HEK293 (cell line): ENCODE measurements around the gene MKKS.
A peak's percentile ranks its signal among the peaks of the same experiment; 100 is the strongest.

ENCODE experiments used
- BCL11A ChIP-seq: fragments of 450-650 bp; formaldehyde crosslinking; IDR thresholded peaks from 2 replicates; pipeline ENCODE4 v1.5.1; 2016; ENCODE audit warnings: low read depth, missing biosample characterization, missing genetic modification characterization
- GLI2 ChIP-seq: fragments of 450-650 bp; formaldehyde crosslinking; IDR thresholded peaks from 2 replicates; pipeline ENCODE4; 2017; ENCODE audit warnings: missing biosample characterization, missing genetic modification characterization, low read depth, borderline replicate concordance
- HOXC10 ChIP-seq: sonication (generic); formaldehyde crosslinking; IDR thresholded peaks from 2 replicates; pipeline ENCODE4 v1.8.1; 2023; ENCODE audit warnings: mild to moderate bottlenecking, missing genetic modification reagents
- PRDM2 ChIP-seq: fragments of 450-650 bp; formaldehyde crosslinking; IDR thresholded peaks from 2 replicates; pipeline ENCODE4 v1.5.1; 2016; ENCODE audit warnings: missing biosample characterization, missing genetic modification characterization, borderline replicate concordance
- ZBTB7A ChIP-seq: fragments of 450-650 bp; formaldehyde crosslinking; IDR thresholded peaks from 2 replicates; pipeline ENCODE4 v1.5.1; 2016; ENCODE audit warnings: low read depth, missing biosample characterization, missing genetic modification characterization
- ZNF24 ChIP-seq: fragments of 450-650 bp; formaldehyde crosslinking; IDR thresholded peaks from 2 replicates; pipeline ENCODE4 v1.5.1; 2016; ENCODE audit warnings: missing biosample characterization, missing genetic modification characterization
- ZNF280D ChIP-seq: fragments of 450-650 bp; formaldehyde crosslinking; IDR thresholded peaks from 2 replicates; pipeline ENCODE4 v1.5.1; 2016; ENCODE audit warnings: missing biosample characterization, missing genetic modification characterization
- ZNF350 ChIP-seq: fragments of 450-650 bp; formaldehyde crosslinking; IDR thresholded peaks from 2 replicates; pipeline ENCODE4 v1.5.0; 2017; ENCODE audit warnings: missing biosample characterization, mild to moderate bottlenecking, missing genetic modification characterization
- ZNF510 ChIP-seq: fragments of 450-650 bp; formaldehyde crosslinking; IDR thresholded peaks from 2 replicates; pipeline ENCODE4 v1.5.1; 2018; ENCODE audit warnings: mild to moderate bottlenecking, missing genetic modification characterization, missing biosample characterization; ENCODE audit not compliant: insufficient replicate concordance
- ZNF529 ChIP-seq: fragments of 450-650 bp; formaldehyde crosslinking; IDR thresholded peaks from 2 replicates; pipeline ENCODE4 v1.5.1; 2017; ENCODE audit warnings: missing genetic modification characterization, missing biosample characterization; ENCODE audit not compliant: insufficient replicate concordance
- ZNF654 ChIP-seq: fragments of 450-650 bp; formaldehyde crosslinking; IDR thresholded peaks from 2 replicates; pipeline ENCODE4 v1.5.1; 2016; ENCODE audit warnings: low read depth, missing biosample characterization, missing genetic modification characterization
- ZNF677 ChIP-seq: fragments of 450-650 bp; IDR thresholded peaks from 2 replicates; pipeline ENCODE4 v1.5.0; 2018; ENCODE audit warnings: missing biosample characterization, mild to moderate bottlenecking, missing genetic modification characterization, moderate library complexity
- ZSCAN16 ChIP-seq: fragments of 450-650 bp; formaldehyde crosslinking; IDR thresholded peaks from 2 replicates; pipeline ENCODE4 v1.5.1; 2016; ENCODE audit warnings: missing biosample characterization, missing genetic modification characterization
- TF ChIP-seq, protein P1 (sequence below): fragments of 450-650 bp; formaldehyde crosslinking; IDR thresholded peaks from 2 replicates; pipeline ENCODE4 v1.5.1; 2017; ENCODE audit warnings: missing biosample characterization, missing genetic modification characterization
- TF ChIP-seq, protein P2 (sequence below): fragments of 450-650 bp; formaldehyde crosslinking; IDR thresholded peaks from 2 replicates; pipeline ENCODE4 v1.5.1; 2016; ENCODE audit warnings: missing biosample characterization, missing genetic modification characterization, borderline replicate concordance
- TF ChIP-seq, protein P3 (sequence below): fragments of 450-650 bp; formaldehyde crosslinking; IDR thresholded peaks from 2 replicates; pipeline ENCODE4 v1.5.1; 2016; ENCODE audit warnings: missing biosample characterization, missing genetic modification characterization
- TF ChIP-seq, protein P4 (sequence below): sonication (generic); formaldehyde crosslinking; IDR thresholded peaks from 2 replicates; pipeline ENCODE4 v1.8.1; 2022; ENCODE audit warnings: mild to moderate bottlenecking, moderate library complexity, missing genetic modification reagents
- TF ChIP-seq, protein P5 (sequence below): fragments of 450-650 bp; formaldehyde crosslinking; IDR thresholded peaks from 2 replicates; pipeline ENCODE4 v1.5.1; 2017; ENCODE audit warnings: missing biosample characterization, missing genetic modification characterization

Gene MKKS

DNA sequence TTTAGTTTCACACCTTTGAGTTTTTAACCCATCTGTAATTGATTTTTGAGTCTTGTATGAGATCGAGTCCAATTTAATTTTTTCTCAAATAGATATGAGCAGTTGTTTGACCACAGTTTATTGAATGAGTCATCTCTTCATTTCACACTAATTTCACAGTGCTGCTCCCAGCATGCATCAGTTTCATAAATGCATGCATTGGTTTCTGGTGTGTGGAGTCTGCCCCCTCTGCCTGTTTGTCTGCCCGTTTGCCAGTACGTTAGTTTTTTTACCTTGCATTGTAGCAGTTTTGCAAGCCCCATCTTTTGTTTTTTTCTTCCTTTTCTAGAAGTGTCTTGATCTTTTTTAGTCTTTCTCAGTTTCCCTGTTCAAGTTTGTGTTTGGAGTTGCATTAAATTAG lies 13.0 kb upstream of the MKKS start (continued):
- no peak for TF ChIP-seq PRDM2
- no peak for TF ChIP-seq ZBTB7A (tag by site-specific recombination)
- TF ChIP-seq, protein P1, sequence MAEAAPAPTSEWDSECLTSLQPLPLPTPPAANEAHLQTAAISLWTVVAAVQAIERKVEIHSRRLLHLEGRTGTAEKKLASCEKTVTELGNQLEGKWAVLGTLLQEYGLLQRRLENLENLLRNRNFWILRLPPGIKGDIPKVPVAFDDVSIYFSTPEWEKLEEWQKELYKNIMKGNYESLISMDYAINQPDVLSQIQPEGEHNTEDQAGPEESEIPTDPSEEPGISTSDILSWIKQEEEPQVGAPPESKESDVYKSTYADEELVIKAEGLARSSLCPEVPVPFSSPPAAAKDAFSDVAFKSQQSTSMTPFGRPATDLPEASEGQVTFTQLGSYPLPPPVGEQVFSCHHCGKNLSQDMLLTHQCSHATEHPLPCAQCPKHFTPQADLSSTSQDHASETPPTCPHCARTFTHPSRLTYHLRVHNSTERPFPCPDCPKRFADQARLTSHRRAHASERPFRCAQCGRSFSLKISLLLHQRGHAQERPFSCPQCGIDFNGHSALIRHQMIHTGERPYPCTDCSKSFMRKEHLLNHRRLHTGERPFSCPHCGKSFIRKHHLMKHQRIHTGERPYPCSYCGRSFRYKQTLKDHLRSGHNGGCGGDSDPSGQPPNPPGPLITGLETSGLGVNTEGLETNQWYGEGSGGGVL (tag by site-specific recombination) = no peak
- TF ChIP-seq ZNF677 (tag by site-specific recombination) = no peak
- TF ChIP-seq GLI2 = no peak
- TF ChIP-seq HOXC10 (CRISPR knock-in tag) = no peak
- no peak for TF ChIP-seq ZSCAN16 (tag by site-specific recombination)
- no peak for TF ChIP-seq ZNF280D
- TF ChIP-seq ZNF24 = no peak
- TF ChIP-seq BCL11A (tag by site-specific recombination) = no peak
- TF ChIP-seq ZNF529 (tag by site-specific recombination) = no peak
- TF ChIP-seq, protein P2, sequence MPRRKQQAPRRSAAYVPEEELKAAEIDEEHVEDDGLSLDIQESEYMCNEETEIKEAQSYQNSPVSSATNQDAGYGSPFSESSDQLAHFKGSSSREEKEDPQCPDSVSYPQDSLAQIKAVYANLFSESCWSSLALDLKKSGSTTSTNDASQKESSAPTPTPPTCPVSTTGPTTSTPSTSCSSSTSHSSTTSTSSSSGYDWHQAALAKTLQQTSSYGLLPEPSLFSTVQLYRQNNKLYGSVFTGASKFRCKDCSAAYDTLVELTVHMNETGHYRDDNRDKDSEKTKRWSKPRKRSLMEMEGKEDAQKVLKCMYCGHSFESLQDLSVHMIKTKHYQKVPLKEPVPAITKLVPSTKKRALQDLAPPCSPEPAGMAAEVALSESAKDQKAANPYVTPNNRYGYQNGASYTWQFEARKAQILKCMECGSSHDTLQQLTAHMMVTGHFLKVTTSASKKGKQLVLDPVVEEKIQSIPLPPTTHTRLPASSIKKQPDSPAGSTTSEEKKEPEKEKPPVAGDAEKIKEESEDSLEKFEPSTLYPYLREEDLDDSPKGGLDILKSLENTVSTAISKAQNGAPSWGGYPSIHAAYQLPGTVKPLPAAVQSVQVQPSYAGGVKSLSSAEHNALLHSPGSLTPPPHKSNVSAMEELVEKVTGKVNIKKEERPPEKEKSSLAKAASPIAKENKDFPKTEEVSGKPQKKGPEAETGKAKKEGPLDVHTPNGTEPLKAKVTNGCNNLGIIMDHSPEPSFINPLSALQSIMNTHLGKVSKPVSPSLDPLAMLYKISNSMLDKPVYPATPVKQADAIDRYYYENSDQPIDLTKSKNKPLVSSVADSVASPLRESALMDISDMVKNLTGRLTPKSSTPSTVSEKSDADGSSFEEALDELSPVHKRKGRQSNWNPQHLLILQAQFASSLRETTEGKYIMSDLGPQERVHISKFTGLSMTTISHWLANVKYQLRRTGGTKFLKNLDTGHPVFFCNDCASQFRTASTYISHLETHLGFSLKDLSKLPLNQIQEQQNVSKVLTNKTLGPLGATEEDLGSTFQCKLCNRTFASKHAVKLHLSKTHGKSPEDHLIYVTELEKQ = no peak
- no peak for TF ChIP-seq ZNF510 (tag by site-specific recombination)
- TF ChIP-seq ZNF350 (tag by site-specific recombination) = no peak
- TF ChIP-seq, protein P3, sequence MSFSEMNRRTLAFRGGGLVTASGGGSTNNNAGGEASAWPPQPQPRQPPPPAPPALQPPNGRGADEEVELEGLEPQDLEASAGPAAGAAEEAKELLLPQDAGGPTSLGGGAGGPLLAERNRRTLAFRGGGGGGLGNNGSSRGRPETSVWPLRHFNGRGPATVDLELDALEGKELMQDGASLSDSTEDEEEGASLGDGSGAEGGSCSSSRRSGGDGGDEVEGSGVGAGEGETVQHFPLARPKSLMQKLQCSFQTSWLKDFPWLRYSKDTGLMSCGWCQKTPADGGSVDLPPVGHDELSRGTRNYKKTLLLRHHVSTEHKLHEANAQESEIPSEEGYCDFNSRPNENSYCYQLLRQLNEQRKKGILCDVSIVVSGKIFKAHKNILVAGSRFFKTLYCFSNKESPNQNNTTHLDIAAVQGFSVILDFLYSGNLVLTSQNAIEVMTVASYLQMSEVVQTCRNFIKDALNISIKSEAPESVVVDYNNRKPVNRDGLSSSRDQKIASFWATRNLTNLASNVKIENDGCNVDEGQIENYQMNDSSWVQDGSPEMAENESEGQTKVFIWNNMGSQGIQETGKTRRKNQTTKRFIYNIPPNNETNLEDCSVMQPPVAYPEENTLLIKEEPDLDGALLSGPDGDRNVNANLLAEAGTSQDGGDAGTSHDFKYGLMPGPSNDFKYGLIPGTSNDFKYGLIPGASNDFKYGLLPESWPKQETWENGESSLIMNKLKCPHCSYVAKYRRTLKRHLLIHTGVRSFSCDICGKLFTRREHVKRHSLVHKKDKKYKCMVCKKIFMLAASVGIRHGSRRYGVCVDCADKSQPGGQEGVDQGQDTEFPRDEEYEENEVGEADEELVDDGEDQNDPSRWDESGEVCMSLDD (tag by site-specific recombination) = no peak
- TF ChIP-seq, protein P4, sequence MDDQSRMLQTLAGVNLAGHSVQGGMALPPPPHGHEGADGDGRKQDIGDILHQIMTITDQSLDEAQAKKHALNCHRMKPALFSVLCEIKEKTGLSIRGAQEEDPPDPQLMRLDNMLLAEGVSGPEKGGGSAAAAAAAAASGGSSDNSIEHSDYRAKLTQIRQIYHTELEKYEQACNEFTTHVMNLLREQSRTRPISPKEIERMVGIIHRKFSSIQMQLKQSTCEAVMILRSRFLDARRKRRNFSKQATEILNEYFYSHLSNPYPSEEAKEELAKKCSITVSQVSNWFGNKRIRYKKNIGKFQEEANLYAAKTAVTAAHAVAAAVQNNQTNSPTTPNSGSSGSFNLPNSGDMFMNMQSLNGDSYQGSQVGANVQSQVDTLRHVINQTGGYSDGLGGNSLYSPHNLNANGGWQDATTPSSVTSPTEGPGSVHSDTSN = no peak
- TF ChIP-seq, protein P5, sequence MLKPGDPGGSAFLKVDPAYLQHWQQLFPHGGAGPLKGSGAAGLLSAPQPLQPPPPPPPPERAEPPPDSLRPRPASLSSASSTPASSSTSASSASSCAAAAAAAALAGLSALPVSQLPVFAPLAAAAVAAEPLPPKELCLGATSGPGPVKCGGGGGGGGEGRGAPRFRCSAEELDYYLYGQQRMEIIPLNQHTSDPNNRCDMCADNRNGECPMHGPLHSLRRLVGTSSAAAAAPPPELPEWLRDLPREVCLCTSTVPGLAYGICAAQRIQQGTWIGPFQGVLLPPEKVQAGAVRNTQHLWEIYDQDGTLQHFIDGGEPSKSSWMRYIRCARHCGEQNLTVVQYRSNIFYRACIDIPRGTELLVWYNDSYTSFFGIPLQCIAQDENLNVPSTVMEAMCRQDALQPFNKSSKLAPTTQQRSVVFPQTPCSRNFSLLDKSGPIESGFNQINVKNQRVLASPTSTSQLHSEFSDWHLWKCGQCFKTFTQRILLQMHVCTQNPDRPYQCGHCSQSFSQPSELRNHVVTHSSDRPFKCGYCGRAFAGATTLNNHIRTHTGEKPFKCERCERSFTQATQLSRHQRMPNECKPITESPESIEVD (tag by site-specific recombination) = peak; percentile 92
- no peak for TF ChIP-seq ZNF654 (tag by site-specific recombination)
